HepG2 (cell line): Measurements from ENCODE around the gene RDM1. TPM values are rescaled to one million over a fixed set of nuclear protein-coding genes. Genes with fewer than 3 reads are reported as not detected.

Source experiments
- ATAC-seq: fragments of 200-7000 bp; cut with Tn5 transposase; 3 replicates; pipeline ENCODE4 v1.9.1; 2020; ENCODE audit warnings: mild to moderate bottlenecking, moderate library complexity
- BruUV-seq: library from RNA; stranded (reverse); fragments of 400-500 nt; replicated peaks from 2 replicates; lab custom pipeline; 2021; lab: Mats Ljungman, UMichigan
- CTCF ChIA-PET: fragments of 300-600 bp; formaldehyde crosslinking; extraction: SDS; loops from one replicate; lab custom pipeline; 2021; ENCODE audit warnings: low total read pairs, inconsistent platforms, low intra/inter-chr PET ratio; lab: Yijun Ruan, JAX
- POLR2A ChIA-PET: fragments of 350-600 bp; sonication (Branson Sonifier 250); formaldehyde crosslinking; loops from one replicate; lab custom pipeline; 2020; ENCODE audit warnings: antibody characterized with exemption, inconsistent platforms; lab: Yijun Ruan, JAX
- DNase-seq: peaks from one replicate; pipeline ENCODE4 v3.0.0-alpha.2; 2015; ENCODE audit warnings: low spot score
- FAIRE-seq: peaks from 3 replicates; lab custom pipeline; 2011; peaks lifted over from hg19 to GRCh38; lab: Jason Lieb, UNC
- H2AFZ ChIP-seq: one replicate; pipeline ENCODE4 v1.6.1; 2011; ENCODE audit warnings: low read length, inconsistent platforms
- H3K27ac ChIP-seq: fragments of 300-600 bp; 3 replicates; pipeline ENCODE4 v1.8.0; 2011; ENCODE audit warnings: mixed run types, mild to moderate bottlenecking, mixed read lengths, low read length, inconsistent platforms; ENCODE audit not compliant: insufficient read depth; ENCODE audit errors: extremely low read length
- H3K27me3 ChIP-seq, 2 experiments: fragments of 200-600 bp in 1 of 2; 2 replicates in 1 of 2; 3 replicates in 1 of 2; pipeline versions ENCODE4 v1.6.0 to v1.8.0; 2011; ENCODE audit warnings: low read length in 2 of 2, mild to moderate bottlenecking in 2 of 2, moderate library complexity in 2 of 2, inconsistent platforms in 1 of 2; ENCODE audit not compliant: insufficient read depth in 2 of 2, control insufficient read depth in 1 of 2
- H3K36me3 ChIP-seq, 2 experiments: fragments of 200-600 bp in 1 of 2; replicated peaks in 1 of 2; 2 replicates in 1 of 2; 3 replicates in 1 of 2; pipeline versions ENCODE4 v1.5.1 to v1.8.0; 2011; ENCODE audit warnings: low read length in 2 of 2, inconsistent platforms in 1 of 2; ENCODE audit not compliant: insufficient read depth in 2 of 2, control insufficient read depth in 1 of 2
- H3K4me1 ChIP-seq: 2 replicates; pipeline ENCODE4 v1.5.1; 2012; ENCODE audit warnings: low read length, inconsistent platforms; ENCODE audit not compliant: insufficient read depth
- H3K4me2 ChIP-seq: 2 replicates; pipeline ENCODE4 v1.6.0; 2011; ENCODE audit warnings: low read depth, low read length, inconsistent platforms
- H3K4me3 ChIP-seq, 3 experiments: fragments of 200-600 bp in 1 of 3; sonication (generic), shearing (Covaris generic) in 1 of 3; replicated peaks in 1 of 3; 2 replicates each; pipeline ENCODE4 v1.5.1; 2011 to 2016; ENCODE audit warnings: low read length in 3 of 3, inconsistent platforms in 2 of 3, low read depth in 2 of 3, mild to moderate bottlenecking in 2 of 3, control low read depth in 1 of 3, mixed read lengths in 1 of 3; ENCODE audit not compliant: insufficient read depth in 1 of 3
- H3K79me2 ChIP-seq: one replicate; pipeline ENCODE4 v1.6.1; 2011; ENCODE audit warnings: low read length, inconsistent platforms; ENCODE audit not compliant: insufficient read depth
- H3K9ac ChIP-seq: 2 replicates; pipeline ENCODE4 v1.6.0; 2011; ENCODE audit warnings: mild to moderate bottlenecking, low read depth, low read length, inconsistent platforms; ENCODE audit not compliant: insufficient read depth
- H3K9me3 ChIP-seq: 2 replicates; pipeline ENCODE4 v1.5.1; 2012; ENCODE audit warnings: mild to moderate bottlenecking, low read length
- H4K20me1 ChIP-seq: 2 replicates; pipeline ENCODE4 v1.6.0; 2011; ENCODE audit warnings: inconsistent platforms, mild to moderate bottlenecking, low read length, moderate library complexity; ENCODE audit not compliant: insufficient read depth
- ARID5B ChIP-seq: IDR thresholded peaks from 2 replicates; pipeline ENCODE4 v1.4.0; 2020; ENCODE audit warnings: mild to moderate bottlenecking, missing genetic modification reagents
- FOXO1 ChIP-seq: sonication (generic); formaldehyde crosslinking; IDR thresholded peaks from 2 replicates; pipeline ENCODE4 v1.4.0; 2020; ENCODE audit warnings: missing genetic modification reagents
- HDAC2 ChIP-seq: sonication (generic); formaldehyde crosslinking; IDR thresholded peaks from 2 replicates; pipeline ENCODE4 v1.4.0; 2020; ENCODE audit warnings: missing genetic modification reagents
- KDM5B ChIP-seq: sonication (generic); formaldehyde crosslinking; IDR thresholded peaks from 2 replicates; pipeline ENCODE4 v1.4.0; 2020; ENCODE audit warnings: missing genetic modification reagents, mild to moderate bottlenecking, borderline replicate concordance
- MIXL1 ChIP-seq: IDR thresholded peaks from 2 replicates; pipeline ENCODE4 v1.6.1; 2016
- NR2F2 ChIP-seq: IDR thresholded peaks from 2 replicates; pipeline ENCODE4 v1.6.1; 2012; ENCODE audit warnings: low read depth, inconsistent platforms, borderline replicate concordance
- RBFOX2 ChIP-seq: fragments of 200-400 bp; formaldehyde crosslinking; IDR thresholded peaks from 2 replicates; pipeline ENCODE4 v1.6.1; 2017; ENCODE audit warnings: low read depth, mild to moderate bottlenecking, low read length
- ZBED4 ChIP-seq: sonication (generic); formaldehyde crosslinking; IDR thresholded peaks from 2 replicates; pipeline ENCODE4 v1.4.0; 2020; ENCODE audit warnings: missing genetic modification reagents, borderline replicate concordance
- ZNF441 ChIP-seq: sonication (generic); formaldehyde crosslinking; IDR thresholded peaks from 2 replicates; pipeline ENCODE4 v1.7.0; 2021; ENCODE audit warnings: missing genetic modification reagents, borderline replicate concordance
- WGBS: methylation state at CpG from one replicate; pipeline ENCODE4 v1.1.6; 2017; ENCODE audit warnings: low lambda C conversion rate; 5-methylcytosine and 5-hydroxymethylcytosine counted together
- in situ Hi-C: cut with HindIII; loops from 2 replicates; pipeline ENCODE4 v1.10.0; 2017; ENCODE audit warnings: low pct_unique_long_range_greater_than_20kb; ENCODE audit not compliant: extremely low pct_ligation_motif_present
- intact Hi-C: fragments of 100-400 bp; cut with micrococcal nuclease; formaldehyde crosslinking; loops from one replicate; pipeline ENCODE4 v1.10.0; 2022; ENCODE audit not compliant: unreplicated experiment
- polyA plus RNA-seq, 8 experiments: library from polyadenylated mRNA; depleted of rRNA in 3 of 8; stranded (reverse) in 7 of 8; unstranded in 1 of 8; fragments of >200 nt; fragmentation: Illumina TruSeq in 4 of 8; extraction: Trizol in 4 of 8; gene quantifications; 2 replicates each; pipeline versions ENCODE4 v1.2.1 to v1.2.3, GENCODE V29; 2011 to 2016; ENCODE audit warnings: low read depth in 4 of 8, missing spikeins in 1 of 8, mixed read lengths in 1 of 8; ENCODE audit not compliant: insufficient read depth in 1 of 8
- total RNA-seq, 5 experiments: library from RNA; depleted of rRNA; stranded (reverse); fragments of >200 nt; fragmentation: Illumina TruSeq; extraction: Trizol; gene quantifications; 2 replicates each; pipeline ENCODE4 v1.2.3, GENCODE V29; 2016; ENCODE audit warnings: low read depth in 1 of 5

RDM1 gene
- total and polyA plus RNA-seq, 2 of the 13 experiments (the other 11 are each of a cell fraction or from before 2014, with no cell fraction given) = 0.28 to 0.40 TPM

- no peak for DNase-seq
- ChIA-PET CTCF (no interaction called here), POLR2A (no interaction called here)
- Histone ChIP-seq H3K4me1 (peaks cover 46% of the 10 kb centered on the region), H3K4me3 (no peak overlapping the region; a peak in 1 of 6 replicates), H3K4me2 (peak overlapping the region; percentile 15; the same call in 1 of the 2 replicates), H3K27me3 (no peaks in the 10 kb centered on the region), H2AFZ (no peak overlapping the region), H3K79me2 (no peaks in the 10 kb centered on the region), H3K36me3 (no peaks in the 10 kb centered on the region), H3K9me3 (no peaks in the 10 kb centered on the region), H4K20me1 (no peaks in the 10 kb centered on the region), H3K9ac (no peak overlapping the region), H3K27ac (no peak overlapping the region)
- intact Hi-C loops = no loop called here
- in situ Hi-C loops = no loop called here
- FAIRE-seq = no peak
- TF ChIP-seq ZBED4 = no peak
- BruUV-seq = no TSS peak
- no peak for ATAC-seq
- WGBS = 66% methylated on average over 3 of the region's 3 CpGs
Observed at GRCh38 chr17:35875800-35876139, 54.8 kb downstream of the RDM1 start.

GRCh38 chr17:35875072-35875799 is 55.3 kb downstream of the RDM1 start:
- Histone ChIP-seq H4K20me1 (no peaks in the 10 kb centered on the region), H3K27me3 (no peaks in the 10 kb centered on the region), H3K36me3 (no peaks in the 10 kb centered on the region), H3K27ac (peak overlapping the region; percentile 39), H3K9me3 (no peaks in the 10 kb centered on the region), H3K4me2 (peak overlapping the region; percentile 15), H3K4me3 (no peak overlapping the region; a peak in 1 of 6 replicates), H3K4me1 (peaks cover 46% of the 10 kb centered on the region), H2AFZ (no peak overlapping the region), H3K79me2 (no peaks in the 10 kb centered on the region), H3K9ac (no peak overlapping the region)
- peak; percentile 43 for ATAC-seq
- in situ Hi-C loops = no loop called here
- no peak for FAIRE-seq
- BruUV-seq = no TSS peak
- intact Hi-C loops = no loop called here
- 14% methylated on average over 5 of the region's 5 CpGs for WGBS
- ChIA-PET CTCF (no interaction called here), POLR2A (no interaction called here)
- DNase-seq = peak; percentile 46
- TF ChIP-seq RBFOX2 = no peak
- TF ChIP-seq KDM5B (CRISPR knock-in tag) = no peak
- no peak for TF ChIP-seq HDAC2 (CRISPR knock-in tag)
- peak; percentile 58; the same call in 1 of the 2 replicates for TF ChIP-seq FOXO1 (CRISPR knock-in tag)
- peak; percentile 47; the same call in 1 of the 2 replicates for TF ChIP-seq ARID5B (CRISPR knock-in tag)
- TF ChIP-seq NR2F2 = peak; percentile 75
- peak; percentile 42; the same call in 1 of the 2 replicates for TF ChIP-seq ZNF441 (CRISPR knock-in tag)
- peak; percentile 55 for TF ChIP-seq MIXL1 (CRISPR knock-in tag)
